ENCODE results near the gene EPHB2. TPM values are rescaled to one million over a fixed set of nuclear protein-coding genes. Genes with fewer than 3 reads are reported as not detected.

The EPHB2 gene
- polyA plus RNA-seq, 1 donor from 2014 or later, result 22.8 TPM

DNA sequence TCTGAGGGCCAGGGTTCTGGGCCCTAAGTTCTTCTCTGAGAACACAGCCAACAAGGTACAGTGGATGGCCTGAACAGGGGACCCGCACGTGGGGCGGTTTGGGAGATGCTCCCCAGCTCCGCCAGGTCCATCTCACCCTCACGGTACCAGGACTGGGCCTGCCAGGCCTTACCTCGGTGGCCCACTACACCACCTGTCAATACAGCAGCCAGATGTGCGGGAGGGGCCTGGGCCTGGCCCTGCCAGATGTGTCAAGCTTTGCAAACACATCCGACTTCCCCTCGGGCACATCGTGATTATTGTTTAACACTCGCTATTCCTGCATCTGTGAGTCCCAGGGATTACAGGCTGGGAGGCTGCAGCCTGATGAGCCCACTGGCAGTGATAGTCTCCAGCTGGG is 139.6 kb downstream of the EPHB2 start:
- Histone ChIP-seq H3K79me2 (replicated peaks; ENCODE audit: insufficient read depth, low read length) (no peaks in the 10 kb centered on the region), H3K9me2 (ENCODE audit: insufficient read depth, low read length) (no peaks in the 10 kb centered on the region), H3K4me2 (ENCODE audit: low read length) (no peak overlapping the region), H3K4me3 (ENCODE audit: low read length) (no peak overlapping the region), H3K36me3 (ENCODE audit: insufficient read depth, low read length) (no peaks in the 10 kb centered on the region), H2AFZ (ENCODE audit: low read depth, low read length) (no peak overlapping the region), H3K9ac (ENCODE audit: low read length) (no peak overlapping the region), H4K20me1 (ENCODE audit: insufficient read depth) (no peaks in the 10 kb centered on the region), H3K27me3 (ENCODE audit: insufficient read depth, low read depth, low read length) (no peaks in the 10 kb centered on the region), H3F3A (ENCODE audit: insufficient read depth, low read length, poor library complexity, severe bottlenecking) (no peaks in the 10 kb centered on the region), H3K9me3 (ENCODE audit: low read length) (no peaks in the 10 kb centered on the region), H3K27ac (ENCODE audit: low read length) (no peak overlapping the region)
- TF ChIP-seq MXI1 (conservative IDR thresholded peaks at IDR 0.05; ENCODE audit: poor library complexity, severe bottlenecking) (no peak), TAF1 (IDR thresholded peaks at IDR 0.05; ENCODE audit: low read depth) (no peak), SMC3 (conservative IDR thresholded peaks at IDR 0.05; ENCODE audit: poor library complexity) (no peak), RAD21 (conservative IDR thresholded peaks at IDR 0.05) (no peak), EZH2 (IDR thresholded peaks at IDR 0.05; ENCODE audit: borderline replicate concordance, insufficient read depth, low read length, poor library complexity, severe bottlenecking) (no peak), EP300 (conservative IDR thresholded peaks at IDR 0.05; ENCODE audit: poor library complexity, severe bottlenecking) (no peak), POLR2AphosphoS5 (IDR thresholded peaks at IDR 0.05) (no peak)
- TF ChIP-seq, protein P1, sequence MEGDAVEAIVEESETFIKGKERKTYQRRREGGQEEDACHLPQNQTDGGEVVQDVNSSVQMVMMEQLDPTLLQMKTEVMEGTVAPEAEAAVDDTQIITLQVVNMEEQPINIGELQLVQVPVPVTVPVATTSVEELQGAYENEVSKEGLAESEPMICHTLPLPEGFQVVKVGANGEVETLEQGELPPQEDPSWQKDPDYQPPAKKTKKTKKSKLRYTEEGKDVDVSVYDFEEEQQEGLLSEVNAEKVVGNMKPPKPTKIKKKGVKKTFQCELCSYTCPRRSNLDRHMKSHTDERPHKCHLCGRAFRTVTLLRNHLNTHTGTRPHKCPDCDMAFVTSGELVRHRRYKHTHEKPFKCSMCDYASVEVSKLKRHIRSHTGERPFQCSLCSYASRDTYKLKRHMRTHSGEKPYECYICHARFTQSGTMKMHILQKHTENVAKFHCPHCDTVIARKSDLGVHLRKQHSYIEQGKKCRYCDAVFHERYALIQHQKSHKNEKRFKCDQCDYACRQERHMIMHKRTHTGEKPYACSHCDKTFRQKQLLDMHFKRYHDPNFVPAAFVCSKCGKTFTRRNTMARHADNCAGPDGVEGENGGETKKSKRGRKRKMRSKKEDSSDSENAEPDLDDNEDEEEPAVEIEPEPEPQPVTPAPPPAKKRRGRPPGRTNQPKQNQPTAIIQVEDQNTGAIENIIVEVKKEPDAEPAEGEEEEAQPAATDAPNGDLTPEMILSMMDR (IDR thresholded peaks at IDR 0.05; ENCODE audit: poor library complexity, severe bottlenecking), result no peak
- TF ChIP-seq, protein P2, sequence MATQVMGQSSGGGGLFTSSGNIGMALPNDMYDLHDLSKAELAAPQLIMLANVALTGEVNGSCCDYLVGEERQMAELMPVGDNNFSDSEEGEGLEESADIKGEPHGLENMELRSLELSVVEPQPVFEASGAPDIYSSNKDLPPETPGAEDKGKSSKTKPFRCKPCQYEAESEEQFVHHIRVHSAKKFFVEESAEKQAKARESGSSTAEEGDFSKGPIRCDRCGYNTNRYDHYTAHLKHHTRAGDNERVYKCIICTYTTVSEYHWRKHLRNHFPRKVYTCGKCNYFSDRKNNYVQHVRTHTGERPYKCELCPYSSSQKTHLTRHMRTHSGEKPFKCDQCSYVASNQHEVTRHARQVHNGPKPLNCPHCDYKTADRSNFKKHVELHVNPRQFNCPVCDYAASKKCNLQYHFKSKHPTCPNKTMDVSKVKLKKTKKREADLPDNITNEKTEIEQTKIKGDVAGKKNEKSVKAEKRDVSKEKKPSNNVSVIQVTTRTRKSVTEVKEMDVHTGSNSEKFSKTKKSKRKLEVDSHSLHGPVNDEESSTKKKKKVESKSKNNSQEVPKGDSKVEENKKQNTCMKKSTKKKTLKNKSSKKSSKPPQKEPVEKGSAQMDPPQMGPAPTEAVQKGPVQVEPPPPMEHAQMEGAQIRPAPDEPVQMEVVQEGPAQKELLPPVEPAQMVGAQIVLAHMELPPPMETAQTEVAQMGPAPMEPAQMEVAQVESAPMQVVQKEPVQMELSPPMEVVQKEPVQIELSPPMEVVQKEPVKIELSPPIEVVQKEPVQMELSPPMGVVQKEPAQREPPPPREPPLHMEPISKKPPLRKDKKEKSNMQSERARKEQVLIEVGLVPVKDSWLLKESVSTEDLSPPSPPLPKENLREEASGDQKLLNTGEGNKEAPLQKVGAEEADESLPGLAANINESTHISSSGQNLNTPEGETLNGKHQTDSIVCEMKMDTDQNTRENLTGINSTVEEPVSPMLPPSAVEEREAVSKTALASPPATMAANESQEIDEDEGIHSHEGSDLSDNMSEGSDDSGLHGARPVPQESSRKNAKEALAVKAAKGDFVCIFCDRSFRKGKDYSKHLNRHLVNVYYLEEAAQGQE (IDR thresholded peaks at IDR 0.05; ENCODE audit: borderline replicate concordance), result no peak

DNA sequence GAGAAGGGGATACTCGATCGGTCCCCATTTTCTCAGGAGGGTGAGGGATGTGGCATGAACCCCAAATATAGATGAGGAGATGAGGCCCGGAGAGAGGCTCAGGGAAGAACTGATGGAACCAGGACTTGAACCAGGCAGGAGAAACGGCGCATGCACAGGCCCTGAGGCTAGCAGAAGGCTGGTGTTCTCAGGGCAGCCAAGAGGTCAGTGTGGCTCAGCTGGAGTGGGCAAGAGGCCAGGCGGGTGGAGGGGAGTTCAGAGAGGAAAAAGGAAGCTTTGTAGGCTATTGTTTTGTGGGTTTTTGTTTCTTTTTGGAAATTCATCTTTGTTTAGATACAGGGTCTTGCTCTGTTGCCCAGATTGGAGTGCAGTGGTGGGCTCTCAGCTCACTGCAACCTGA is 140.0 kb downstream of the EPHB2 start:
- H2AFZ ChIP-seq (ENCODE audit: low read depth, low read length), result no peak overlapping the region
- H3K4me3 ChIP-seq (ENCODE audit: low read length), result no peak overlapping the region
- H3K27ac ChIP-seq (ENCODE audit: low read length), result no peak overlapping the region
- no peaks in the 10 kb centered on the region for H3F3A ChIP-seq (ENCODE audit: insufficient read depth, low read length, poor library complexity, severe bottlenecking)
- H3K4me2 ChIP-seq (ENCODE audit: low read length), result no peak overlapping the region
- H3K27me3 ChIP-seq (ENCODE audit: insufficient read depth, low read depth, low read length), result no peaks in the 10 kb centered on the region
- no peaks in the 10 kb centered on the region for H3K36me3 ChIP-seq (ENCODE audit: insufficient read depth, low read length)
- no peaks in the 10 kb centered on the region for H3K79me2 ChIP-seq (replicated peaks; ENCODE audit: insufficient read depth, low read length)
- H4K20me1 ChIP-seq (ENCODE audit: insufficient read depth), result no peaks in the 10 kb centered on the region
- H3K9ac ChIP-seq (ENCODE audit: low read length), result no peak overlapping the region
- H3K9me2 ChIP-seq (ENCODE audit: insufficient read depth, low read length), result no peaks in the 10 kb centered on the region
- TF ChIP-seq POLR2AphosphoS5 (IDR thresholded peaks at IDR 0.05) (no peak), MXI1 (conservative IDR thresholded peaks at IDR 0.05; ENCODE audit: poor library complexity, severe bottlenecking) (no peak), SMC3 (conservative IDR thresholded peaks at IDR 0.05; ENCODE audit: poor library complexity) (no peak), RAD21 (conservative IDR thresholded peaks at IDR 0.05) (no peak), EP300 (conservative IDR thresholded peaks at IDR 0.05; ENCODE audit: poor library complexity, severe bottlenecking) (no peak), EZH2 (IDR thresholded peaks at IDR 0.05; ENCODE audit: borderline replicate concordance, insufficient read depth, low read length, poor library complexity, severe bottlenecking) (no peak), TAF1 (IDR thresholded peaks at IDR 0.05; ENCODE audit: low read depth) (no peak)
- TF ChIP-seq, protein P2 (IDR thresholded peaks at IDR 0.05; ENCODE audit: borderline replicate concordance), result no peak
- TF ChIP-seq, protein P1 (IDR thresholded peaks at IDR 0.05; ENCODE audit: poor library complexity, severe bottlenecking), result no peak
- H3K9me3 ChIP-seq (ENCODE audit: low read length), result no peaks in the 10 kb centered on the region
